GM20000 (cell line): Measurements from ENCODE around the gene PPIP5K2.

Experiments
- DNase-seq: peaks from one replicate; pipeline ENCODE4 v3.0.0; 2012; ENCODE audit warnings: low spot score
- TF ChIP-seq, protein P1 (sequence below): IDR thresholded peaks from 2 replicates; pipeline ENCODE4 v1.5.1; 2012; ENCODE audit warnings: mild to moderate bottlenecking, control low read depth; ENCODE audit errors: extremely low read depth, missing control alignments

Gene PPIP5K2

DNA sequence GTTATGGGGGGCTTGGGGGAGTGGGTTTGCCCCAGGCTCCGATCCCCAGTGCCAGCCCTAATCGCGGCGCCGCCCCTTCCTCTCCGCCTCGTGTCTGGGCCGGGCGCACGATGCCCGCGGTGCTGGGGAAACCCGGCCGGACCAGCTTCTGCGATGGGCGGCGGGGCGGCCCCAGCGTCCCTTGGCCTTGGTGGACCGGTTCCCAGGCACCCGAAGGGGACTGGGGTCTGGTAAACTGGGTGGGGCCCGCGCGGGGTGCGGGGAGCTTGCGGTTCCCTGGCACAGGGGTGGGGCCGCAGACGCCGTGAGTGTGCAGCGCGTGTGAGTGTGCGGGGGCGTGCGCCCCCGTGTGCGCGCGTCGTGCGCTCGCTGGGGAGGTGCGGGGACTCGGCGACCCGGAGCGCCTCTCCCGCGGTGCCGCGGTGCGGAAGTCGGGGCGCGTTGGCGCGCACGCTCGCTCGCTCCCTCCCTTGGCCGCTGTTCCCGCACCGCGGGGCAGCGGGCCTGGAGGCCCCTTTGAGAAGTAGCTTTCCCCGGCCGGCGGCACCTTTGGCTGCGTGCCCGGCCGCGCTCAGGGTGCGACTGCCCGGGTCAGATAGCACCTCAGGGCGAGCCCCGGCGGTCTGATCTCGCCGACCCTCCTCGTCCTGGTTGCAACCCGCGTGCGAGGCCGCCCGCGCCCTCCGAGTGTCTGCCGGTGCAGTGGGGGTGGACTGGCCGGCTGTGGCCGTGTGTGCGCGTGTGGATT lies 139.0 kb downstream of the PPIP5K2 start:
- DNase-seq, result peak; percentile 64
- TF ChIP-seq, protein P1, sequence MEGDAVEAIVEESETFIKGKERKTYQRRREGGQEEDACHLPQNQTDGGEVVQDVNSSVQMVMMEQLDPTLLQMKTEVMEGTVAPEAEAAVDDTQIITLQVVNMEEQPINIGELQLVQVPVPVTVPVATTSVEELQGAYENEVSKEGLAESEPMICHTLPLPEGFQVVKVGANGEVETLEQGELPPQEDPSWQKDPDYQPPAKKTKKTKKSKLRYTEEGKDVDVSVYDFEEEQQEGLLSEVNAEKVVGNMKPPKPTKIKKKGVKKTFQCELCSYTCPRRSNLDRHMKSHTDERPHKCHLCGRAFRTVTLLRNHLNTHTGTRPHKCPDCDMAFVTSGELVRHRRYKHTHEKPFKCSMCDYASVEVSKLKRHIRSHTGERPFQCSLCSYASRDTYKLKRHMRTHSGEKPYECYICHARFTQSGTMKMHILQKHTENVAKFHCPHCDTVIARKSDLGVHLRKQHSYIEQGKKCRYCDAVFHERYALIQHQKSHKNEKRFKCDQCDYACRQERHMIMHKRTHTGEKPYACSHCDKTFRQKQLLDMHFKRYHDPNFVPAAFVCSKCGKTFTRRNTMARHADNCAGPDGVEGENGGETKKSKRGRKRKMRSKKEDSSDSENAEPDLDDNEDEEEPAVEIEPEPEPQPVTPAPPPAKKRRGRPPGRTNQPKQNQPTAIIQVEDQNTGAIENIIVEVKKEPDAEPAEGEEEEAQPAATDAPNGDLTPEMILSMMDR, result no peak

DNA sequence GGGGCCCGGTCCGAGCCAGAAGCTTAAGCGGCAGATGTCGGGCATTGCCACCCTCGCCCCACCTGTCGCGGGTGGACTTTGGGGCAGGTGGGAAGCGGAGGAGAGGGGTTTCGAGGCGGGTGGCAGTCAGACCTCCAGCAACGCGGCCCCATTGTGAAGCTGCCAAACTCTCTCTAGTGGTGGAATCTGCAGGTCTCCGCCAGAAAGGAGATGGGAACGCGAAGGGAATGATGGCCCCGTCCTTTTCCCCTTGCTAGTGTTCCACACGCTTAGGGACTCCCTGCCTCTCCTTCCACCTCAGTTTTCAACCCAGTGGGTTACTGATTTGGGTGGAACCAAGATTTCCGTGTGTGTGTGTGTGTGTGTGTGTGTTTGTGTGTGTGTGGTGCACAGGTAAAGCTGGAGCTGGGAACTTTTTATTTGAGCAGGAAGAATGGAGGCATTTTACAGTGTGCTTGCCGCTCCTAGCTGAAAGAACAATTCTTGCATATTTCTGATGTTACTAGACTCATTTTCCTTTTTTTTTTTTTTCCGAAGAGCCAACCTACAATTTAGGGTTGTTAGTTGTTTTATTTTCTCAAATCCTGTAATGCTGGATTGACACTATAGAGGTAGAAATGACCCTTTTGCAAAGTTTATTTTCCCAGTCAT lies 139.7 kb downstream of the PPIP5K2 start:
- TF ChIP-seq, protein P1, result no peak
- DNase-seq, result no peak

- DNase-seq, result peak; percentile 68
- TF ChIP-seq, protein P1, result no peak
Observed at GRCh38 chr5:103260951-103261350, 140.8 kb downstream of the PPIP5K2 start.
